Left colon (tissue), 2 donors: ENCODE measurements around the gene ERCC3. TPM values are rescaled to one million over a fixed set of nuclear protein-coding genes. Genes with fewer than 3 reads are reported as not detected.
"Not testable (repeated sequence)": the region's sequence is repeated elsewhere in the genome, so short reads cannot be mapped to it uniquely, and the experiment has no call there.

Experiments
- ATAC-seq: fragments of 200-7000 bp; cut with Tn5 transposase; one replicate; pipeline ENCODE4 v1.9.1; 2020; ENCODE audit warnings: mild to moderate bottlenecking, moderate library complexity
- DNase-seq, 2 donors: peaks; one replicate each; pipeline ENCODE4 v3.0.0-alpha.2; 2020
- intact Hi-C, 2 donors: fragments of 100-400 bp; cut with DNase I in 1 of 2; cut with micrococcal nuclease in 1 of 2; formaldehyde crosslinking; loops; one replicate each; pipeline versions ENCODE4 v1.11.2 to v1.14.0; 2022; cut with DNase I, micrococcal nuclease
- total RNA-seq, 2 donors: library from RNA; stranded (reverse); fragmentation: NEBNext Ultra II Directional; extraction: Animal tissue kit (Norgen Biotek cat#: 25700); gene quantifications; one replicate each; pipeline ENCODE4 v1.2.1, GENCODE V29; 2021
- donor health status: DM: no; HTN: no; CAD: no.
- donor health status: DM: yes; HTN: yes; CAD: no.

Gene ERCC3
- total RNA-seq, 2 donors from 2014 or later = 27.9 to 30.0 TPM

DNA sequence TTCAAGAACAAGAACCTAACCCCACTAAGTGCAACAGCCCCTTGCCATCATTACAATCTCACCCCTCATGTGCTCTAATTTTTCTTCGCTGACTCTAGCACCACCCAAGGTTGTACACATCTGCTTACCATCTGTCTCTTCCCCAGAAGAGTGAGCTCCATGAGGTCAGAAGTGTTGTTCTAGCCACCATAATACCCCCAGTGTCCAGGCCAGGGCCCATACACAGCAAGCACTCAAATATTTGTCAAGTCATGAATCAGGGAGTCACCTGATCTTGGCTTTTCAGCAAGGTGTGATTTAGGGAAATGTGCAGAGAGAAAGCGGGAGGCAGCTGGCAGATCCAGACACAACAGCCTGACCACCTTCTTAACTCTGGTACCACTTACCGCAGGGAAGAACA lies 5.7 kb downstream of the ERCC3 start:
- intact Hi-C loops = no loop called here
- DNase-seq (no peak), ATAC-seq (no peak)

DNA sequence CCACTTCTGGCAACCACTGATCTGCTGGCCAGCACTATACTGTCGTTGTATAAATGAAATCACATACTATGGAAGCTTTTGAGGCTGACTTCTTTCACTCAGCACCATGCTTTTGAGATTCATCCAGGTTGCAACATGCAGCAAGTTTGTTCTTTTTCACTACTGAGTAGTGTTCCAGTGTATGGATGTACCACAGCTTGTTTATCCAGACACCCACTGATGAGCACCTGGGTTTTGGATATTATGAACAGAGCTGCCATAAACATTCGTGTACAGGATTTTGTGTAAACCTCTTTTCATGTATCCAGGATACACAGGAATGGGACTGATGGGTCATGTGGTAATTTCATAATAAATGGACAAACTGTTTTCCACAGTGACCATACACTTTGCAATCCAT lies 10.7 kb downstream of the ERCC3 start:
- DNase-seq (no peak), ATAC-seq (no peak)
- intact Hi-C loops = no loop called here

- DNase-seq = no peak
- intact Hi-C loops = no loop called here
- no peak for ATAC-seq
Observed at GRCh38 chr2:127280693-127281092, 13.3 kb downstream of the ERCC3 start.

- intact Hi-C loops = no loop called here
- DNase-seq (no peak), ATAC-seq (no peak)
Observed at GRCh38 chr2:127279781-127280180, 14.2 kb downstream of the ERCC3 start.

GRCh38 chr2:127278959-127279358 lies 15.0 kb downstream of the ERCC3 start:
- DNase-seq (no peak), ATAC-seq (no peak)
- intact Hi-C loops = no loop called here

DNA sequence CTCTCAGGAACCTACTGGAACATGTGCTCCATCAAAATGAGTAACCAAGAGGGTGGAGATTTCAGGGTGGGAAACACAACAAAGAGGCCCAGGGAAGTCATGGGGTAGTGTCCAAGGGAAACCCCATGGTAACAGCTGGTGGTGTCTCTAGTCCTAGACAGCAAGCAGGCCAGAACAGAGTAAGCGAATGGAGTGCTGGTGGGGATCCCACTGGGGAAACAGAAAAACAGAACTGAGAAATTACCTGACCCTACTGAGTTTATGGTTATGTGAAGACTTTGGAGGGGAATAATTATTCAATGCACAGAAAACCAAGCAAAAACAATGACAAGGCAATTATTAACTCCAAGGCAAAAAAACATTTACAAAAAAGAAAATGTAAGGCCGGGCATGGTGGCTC lies 16.9 kb downstream of the ERCC3 start:
- DNase-seq = no peak
- intact Hi-C loops = no loop called here

DNA sequence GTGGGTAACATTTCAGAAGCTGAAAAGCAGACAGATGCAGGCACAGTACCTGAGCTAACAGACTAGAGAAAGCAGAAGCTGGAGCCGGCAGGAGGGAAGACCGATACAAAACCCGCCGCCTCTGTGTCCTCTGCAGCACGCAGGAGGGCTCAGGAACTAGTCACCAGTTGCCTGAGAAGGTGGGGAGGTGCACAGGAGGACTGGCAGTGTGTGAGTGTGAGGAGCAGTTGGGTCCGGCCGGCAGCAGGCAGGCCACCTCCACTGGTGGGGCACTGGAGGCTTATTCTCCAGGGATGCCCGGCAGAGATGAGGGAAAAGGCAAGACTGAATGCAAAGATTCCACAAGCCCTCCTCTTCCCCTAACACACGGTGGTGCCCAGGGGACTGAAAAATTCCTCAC lies 18.2 kb downstream of the ERCC3 start:
- intact Hi-C loops = no loop called here

More for the DNA sequence above, 16.9 kb downstream of the ERCC3 start:
- no peak for ATAC-seq

DNA sequence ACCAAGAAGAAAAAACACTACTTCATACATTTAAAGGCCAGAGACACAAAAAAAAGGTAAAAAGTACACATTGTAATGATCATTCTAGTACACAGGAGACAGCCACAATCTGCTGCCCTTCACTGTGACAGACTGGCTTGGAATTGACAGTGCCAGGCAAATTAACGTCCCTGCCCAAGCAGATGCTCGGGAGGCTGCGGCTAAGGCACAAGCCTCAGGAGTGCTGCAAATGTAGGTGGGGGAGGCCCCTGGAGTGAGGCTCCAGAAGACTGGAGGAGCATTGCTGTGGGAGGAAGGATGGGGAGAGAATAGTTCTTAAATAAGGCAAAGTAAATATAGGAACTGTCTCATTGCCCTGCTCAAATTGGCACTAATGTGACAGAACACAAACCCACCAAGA lies 18.6 kb downstream of the ERCC3 start:
- intact Hi-C loops = no loop called here
- DNase-seq = no peak

More for the DNA sequence above, 18.2 kb downstream of the ERCC3 start:
- DNase-seq (no peak), ATAC-seq (no peak)

DNA sequence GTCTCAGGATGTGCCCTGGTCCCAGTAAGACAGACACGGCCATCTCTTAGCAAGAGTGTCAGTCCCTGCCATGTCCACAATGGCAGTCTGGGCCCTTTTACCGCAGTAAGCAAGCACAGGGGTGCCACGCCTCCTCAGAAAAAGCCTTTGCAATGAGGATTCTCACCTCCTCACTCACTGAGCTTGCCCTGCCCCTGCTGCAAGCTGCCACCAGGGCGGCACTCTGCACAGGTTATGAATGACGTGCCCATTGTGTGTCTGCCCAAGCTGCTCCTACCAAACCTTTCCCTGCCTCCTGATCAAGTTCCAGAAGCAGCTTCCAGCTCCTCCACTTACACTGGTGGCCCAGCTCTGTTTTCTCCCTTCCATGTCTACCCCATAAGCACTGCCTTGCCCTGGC lies 23.3 kb downstream of the ERCC3 start:
- ATAC-seq (peak; percentile 22), DNase-seq (no peak)
- intact Hi-C loops = no loop called here

More for the DNA sequence above, 18.6 kb downstream of the ERCC3 start:
- ATAC-seq = no peak

- DNase-seq (no peak), ATAC-seq (no peak)
- intact Hi-C loops = no loop called here
Observed at GRCh38 chr2:127261804-127262406, 32.0 kb downstream of the ERCC3 start.

GRCh38 chr2:127259355-127259754 lies 34.6 kb downstream of the ERCC3 start:
- DNase-seq = no peak
- ATAC-seq = no peak
- intact Hi-C loops = no loop called here

GRCh38 chr2:127256866-127257265 lies 37.1 kb downstream of the ERCC3 start:
- intact Hi-C loops = no loop called here
- no peak for ATAC-seq

GRCh38 chr2:127256381-127256780 lies 37.6 kb downstream of the ERCC3 start:
- intact Hi-C loops = no loop called here
- ATAC-seq (no peak), DNase-seq (no peak)

More at GRCh38 chr2:127256866-127257265, 37.1 kb downstream of the ERCC3 start:
- DNase-seq = no peak

DNA sequence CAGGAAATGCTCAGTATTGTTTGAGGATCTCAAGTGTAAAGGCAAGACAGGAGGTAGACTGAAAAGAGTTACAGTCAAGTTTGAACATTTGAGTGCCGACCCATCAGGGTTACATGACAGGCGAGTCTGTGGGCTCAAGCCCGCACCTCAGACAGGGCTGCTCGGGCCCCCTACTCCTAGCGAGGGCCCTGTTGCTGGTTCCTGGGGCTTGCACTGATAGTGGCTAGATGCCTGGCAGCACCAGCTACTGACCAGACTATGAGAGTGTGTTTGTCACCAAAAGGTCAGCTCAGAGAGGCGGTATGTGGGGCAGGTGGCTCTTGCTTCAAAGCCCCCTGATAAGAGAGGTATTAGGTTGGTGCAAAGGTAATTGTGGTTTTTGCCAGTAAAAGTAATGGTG lies 38.2 kb downstream of the ERCC3 start:
- intact Hi-C loops = no loop called here
- ATAC-seq = no peak
- no peak for DNase-seq

- DNase-seq = no peak
Observed at GRCh38 chr2:127255146-127255545, 38.8 kb downstream of the ERCC3 start.

GRCh38 chr2:127254386-127254981 lies 39.5 kb downstream of the ERCC3 start:
- intact Hi-C loops = no loop called here
- DNase-seq = no peak
- no peak for ATAC-seq

More at GRCh38 chr2:127255146-127255545, 38.8 kb downstream of the ERCC3 start:
- no peak for ATAC-seq
- intact Hi-C loops = no loop called here

DNA sequence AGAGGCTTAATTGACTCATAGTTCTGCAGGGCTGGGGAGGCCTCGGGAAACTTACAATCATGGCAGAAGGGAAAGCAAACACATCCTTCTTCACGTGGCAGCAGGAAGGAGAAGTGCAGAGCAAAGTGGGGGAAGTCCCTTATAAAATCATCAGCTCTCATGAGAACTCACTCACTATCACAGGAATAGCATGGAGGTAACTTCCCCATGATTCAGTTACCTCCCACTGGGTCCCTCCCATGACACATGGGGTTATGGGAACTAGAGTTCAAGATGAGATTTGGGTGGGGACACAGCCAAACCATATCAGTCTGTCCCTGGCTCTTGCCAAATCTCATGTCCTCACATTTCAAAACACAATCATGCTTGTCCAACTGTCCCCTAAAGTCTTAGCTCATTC lies 52.8 kb downstream of the ERCC3 start:
- ATAC-seq, intact Hi-C loops, DNase-seq: not testable (repeated sequence)

DNA sequence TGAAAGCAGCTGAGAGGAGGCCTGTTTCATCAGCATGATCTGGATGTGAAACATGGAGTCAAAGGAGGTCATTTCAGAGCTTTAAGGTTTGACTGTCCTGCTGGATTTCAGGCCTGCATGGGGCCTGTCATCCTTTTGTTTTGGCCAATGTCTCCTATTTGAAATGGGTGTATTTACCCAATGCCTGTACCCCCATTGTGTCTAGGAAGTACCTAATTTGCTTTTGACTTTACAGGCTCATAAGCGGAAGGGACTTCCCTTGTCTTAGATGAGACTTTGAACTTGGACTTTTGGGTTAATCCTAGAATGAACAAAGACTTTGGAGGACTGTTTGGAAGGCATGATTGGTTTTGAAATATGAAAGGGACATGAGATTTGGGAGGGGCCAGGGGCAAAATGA lies 54.5 kb downstream of the ERCC3 start:
- no peak for DNase-seq
- intact Hi-C loops = no loop called here
- ATAC-seq = no peak

DNA sequence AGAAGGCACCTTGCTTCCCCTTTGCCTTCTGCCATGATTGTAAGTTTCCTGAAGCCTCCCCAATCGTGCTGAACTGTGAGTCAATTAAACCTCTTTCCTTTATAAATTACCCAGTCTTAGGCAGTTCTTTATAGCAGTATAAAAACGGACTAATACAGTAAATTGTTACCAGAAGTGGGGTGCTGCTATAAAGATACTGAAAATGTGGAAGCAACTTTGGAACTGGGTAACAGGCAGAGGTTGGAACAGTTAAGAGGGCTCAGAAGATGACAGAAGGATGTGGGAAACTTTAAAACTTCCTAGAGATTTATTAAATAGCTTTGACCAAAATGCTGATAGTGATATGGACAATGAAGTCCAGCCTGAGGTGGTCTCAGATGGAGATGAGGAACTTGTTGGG lies 56.2 kb downstream of the ERCC3 start:
- ATAC-seq, DNase-seq, intact Hi-C loops: not testable (repeated sequence)

DNA sequence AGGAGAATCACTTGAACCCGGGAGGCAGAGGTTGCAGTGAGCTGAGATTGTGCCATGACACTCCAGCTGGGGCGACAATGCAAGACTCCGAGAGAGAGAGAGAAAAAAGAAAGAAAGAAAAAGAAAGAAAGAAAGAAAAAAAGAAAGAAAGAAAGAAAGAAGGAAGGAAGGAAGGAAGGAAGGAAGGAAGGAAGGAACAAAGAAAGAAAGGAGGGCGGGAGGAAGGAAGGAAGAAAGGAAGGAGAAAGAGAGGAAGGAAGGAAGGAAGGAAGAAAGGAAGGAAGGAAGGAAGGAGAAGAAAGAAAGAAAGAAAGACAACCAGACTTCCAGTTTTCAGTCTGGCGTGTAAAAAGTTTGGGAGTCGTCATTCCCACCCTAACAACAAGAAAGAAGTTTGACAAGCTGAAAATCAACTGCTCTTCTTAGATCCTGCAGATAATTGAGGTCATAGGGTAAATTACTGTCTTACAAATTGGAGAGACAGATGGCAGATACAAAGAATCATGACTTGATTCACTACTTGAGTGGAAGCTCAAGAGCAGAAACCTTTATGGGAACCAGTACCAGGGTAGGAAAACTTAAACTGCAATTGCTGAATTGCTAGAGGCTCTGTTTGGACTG lies 58.8 kb downstream of the ERCC3 start:
- no peak for ATAC-seq
- DNase-seq = no peak
- intact Hi-C loops = no loop called here
